HepG2 (cell line): ENCODE measurements around the gene DAPK1. TPM values are rescaled to one million over a fixed set of nuclear protein-coding genes. Genes with fewer than 3 reads are reported as not detected.
A peak's percentile ranks its signal among the peaks of the same experiment; 100 is the strongest.

ENCODE experiments used
- ATAD3A ChIP-seq: sonication (generic); formaldehyde crosslinking; IDR thresholded peaks from 2 replicates; pipeline ENCODE4 v1.4.0; 2020; ENCODE audit warnings: missing genetic modification reagents
- EZH2 ChIP-seq: conservative IDR thresholded peaks from 2 replicates; pipeline ENCODE4 v1.6.1; 2012; ENCODE audit warnings: mild to moderate bottlenecking, low read depth, low read length, moderate library complexity
- KDM2A ChIP-seq: sonication (generic); formaldehyde crosslinking; IDR thresholded peaks from 2 replicates; pipeline ENCODE4 v1.4.0; 2020; ENCODE audit warnings: low read depth, missing genetic modification reagents, borderline replicate concordance
- NCOR1 ChIP-seq: fragments of 200-600 bp; sonication (generic); IDR thresholded peaks from 2 replicates; pipeline ENCODE4 v1.7.0; 2017; ENCODE audit warnings: antibody characterized with exemption, low read length, borderline replicate concordance
- RFXANK ChIP-seq: IDR thresholded peaks from 2 replicates; pipeline ENCODE4 v1.6.1; 2016
- SAP130 ChIP-seq: IDR thresholded peaks from 2 replicates; pipeline ENCODE4 v1.6.1; 2016; ENCODE audit warnings: low read depth
- SOX6 ChIP-seq, 2 experiments: fragments of 450-650 bp in 1 of 2; sonication (generic) in 1 of 2; formaldehyde crosslinking in 1 of 2; IDR thresholded peaks; 2 replicates each; pipeline versions ENCODE4 v1.4.0 to v1.6.1; 2017 to 2020; ENCODE audit warnings: antibody characterized with exemption in 1 of 2, mild to moderate bottlenecking in 1 of 2, missing genetic modification reagents in 1 of 2
- ZNF331 ChIP-seq: sonication (generic); formaldehyde crosslinking; IDR thresholded peaks from 2 replicates; pipeline ENCODE4 v1.4.0; 2020; ENCODE audit warnings: missing genetic modification reagents
- ZNF703 ChIP-seq: sonication (generic); formaldehyde crosslinking; IDR thresholded peaks from 2 replicates; pipeline ENCODE4 v1.5.1; 2020; ENCODE audit warnings: missing genetic modification reagents, mild to moderate bottlenecking, moderate library complexity, borderline replicate concordance
- polyA plus RNA-seq, 8 experiments: library from polyadenylated mRNA; depleted of rRNA in 3 of 8; stranded (reverse) in 7 of 8; unstranded in 1 of 8; fragments of >200 nt; fragmentation: Illumina TruSeq in 4 of 8; extraction: Trizol in 4 of 8; gene quantifications; 2 replicates each; pipeline versions ENCODE4 v1.2.1 to v1.2.3, GENCODE V29; 2011 to 2016; ENCODE audit warnings: low read depth in 4 of 8, missing spikeins in 1 of 8, mixed read lengths in 1 of 8; ENCODE audit not compliant: insufficient read depth in 1 of 8
- total RNA-seq, 5 experiments: library from RNA; depleted of rRNA; stranded (reverse); fragments of >200 nt; fragmentation: Illumina TruSeq; extraction: Trizol; gene quantifications; 2 replicates each; pipeline ENCODE4 v1.2.3, GENCODE V29; 2016; ENCODE audit warnings: low read depth in 1 of 5
- TF ChIP-seq, protein P1 (sequence below): sonication (generic); formaldehyde crosslinking; IDR thresholded peaks from 2 replicates; pipeline ENCODE4 v1.4.0; 2020; ENCODE audit warnings: missing genetic modification reagents, borderline replicate concordance
- TF ChIP-seq, protein P2 (sequence below): IDR thresholded peaks from 2 replicates; pipeline ENCODE4 v1.6.1; 2016
- TF ChIP-seq, protein P3 (sequence below): IDR thresholded peaks from 2 replicates; pipeline ENCODE4 v1.6.1; 2016; ENCODE audit warnings: mild to moderate bottlenecking, missing biosample characterization, missing genetic modification reagents
- TF ChIP-seq, protein P4 (sequence below): sonication (generic); formaldehyde crosslinking; IDR thresholded peaks from 2 replicates; pipeline ENCODE4 v1.4.0; 2020; ENCODE audit warnings: missing genetic modification reagents, borderline replicate concordance
- TF ChIP-seq, protein P5 (sequence below): sonication (generic); formaldehyde crosslinking; conservative IDR thresholded peaks from 2 replicates; pipeline ENCODE4 v1.8.0; 2022; ENCODE audit warnings: missing genetic modification reagents

Gene DAPK1
- total and polyA plus RNA-seq, 2 of the 13 experiments (the other 11 are each of a cell fraction or from before 2014, with no cell fraction given) = 35.7 to 35.9 TPM

DNA sequence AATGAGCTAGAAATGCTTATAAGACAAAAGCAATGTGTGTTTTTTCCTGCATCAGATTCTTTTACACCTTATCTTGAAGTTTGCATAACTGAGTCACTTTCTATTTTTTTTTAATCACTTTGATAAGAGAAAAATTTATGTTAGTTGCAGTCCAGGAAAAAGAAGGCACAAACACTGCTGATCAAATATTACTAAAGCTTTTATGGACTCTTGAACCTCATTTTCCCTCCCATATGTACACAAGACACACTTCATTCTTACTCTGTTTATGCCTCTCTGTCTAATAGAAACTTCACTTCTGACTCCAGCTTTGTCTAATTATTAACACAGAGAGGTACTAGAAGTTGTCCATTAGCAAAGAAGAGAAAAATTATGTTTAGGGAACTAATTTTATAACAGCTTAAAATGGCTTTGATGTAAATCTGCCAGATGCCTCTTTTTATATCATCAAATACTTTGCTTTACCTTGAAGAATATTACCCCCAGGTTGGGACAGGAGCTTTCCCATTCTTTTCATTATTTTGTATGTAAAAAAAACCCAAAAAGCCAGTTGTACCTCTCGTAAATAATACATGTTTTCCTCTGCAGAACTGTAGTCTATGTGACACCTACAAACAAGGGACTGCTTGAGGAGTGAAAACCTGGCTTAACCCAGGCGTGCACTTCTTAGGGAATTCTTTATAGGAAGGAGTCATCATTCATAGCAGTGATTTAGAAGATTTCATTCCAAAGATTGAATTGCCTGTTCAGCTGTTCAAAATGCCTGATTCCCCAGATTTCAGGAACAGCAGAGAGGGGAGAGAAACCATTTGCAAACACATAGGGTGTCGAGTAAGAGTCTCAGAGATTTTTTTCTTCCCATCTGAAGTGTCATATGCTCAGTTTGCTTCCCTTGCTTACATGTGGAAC is 72.6 kb downstream of the DAPK1 start (continued):
- TF ChIP-seq, protein P1, sequence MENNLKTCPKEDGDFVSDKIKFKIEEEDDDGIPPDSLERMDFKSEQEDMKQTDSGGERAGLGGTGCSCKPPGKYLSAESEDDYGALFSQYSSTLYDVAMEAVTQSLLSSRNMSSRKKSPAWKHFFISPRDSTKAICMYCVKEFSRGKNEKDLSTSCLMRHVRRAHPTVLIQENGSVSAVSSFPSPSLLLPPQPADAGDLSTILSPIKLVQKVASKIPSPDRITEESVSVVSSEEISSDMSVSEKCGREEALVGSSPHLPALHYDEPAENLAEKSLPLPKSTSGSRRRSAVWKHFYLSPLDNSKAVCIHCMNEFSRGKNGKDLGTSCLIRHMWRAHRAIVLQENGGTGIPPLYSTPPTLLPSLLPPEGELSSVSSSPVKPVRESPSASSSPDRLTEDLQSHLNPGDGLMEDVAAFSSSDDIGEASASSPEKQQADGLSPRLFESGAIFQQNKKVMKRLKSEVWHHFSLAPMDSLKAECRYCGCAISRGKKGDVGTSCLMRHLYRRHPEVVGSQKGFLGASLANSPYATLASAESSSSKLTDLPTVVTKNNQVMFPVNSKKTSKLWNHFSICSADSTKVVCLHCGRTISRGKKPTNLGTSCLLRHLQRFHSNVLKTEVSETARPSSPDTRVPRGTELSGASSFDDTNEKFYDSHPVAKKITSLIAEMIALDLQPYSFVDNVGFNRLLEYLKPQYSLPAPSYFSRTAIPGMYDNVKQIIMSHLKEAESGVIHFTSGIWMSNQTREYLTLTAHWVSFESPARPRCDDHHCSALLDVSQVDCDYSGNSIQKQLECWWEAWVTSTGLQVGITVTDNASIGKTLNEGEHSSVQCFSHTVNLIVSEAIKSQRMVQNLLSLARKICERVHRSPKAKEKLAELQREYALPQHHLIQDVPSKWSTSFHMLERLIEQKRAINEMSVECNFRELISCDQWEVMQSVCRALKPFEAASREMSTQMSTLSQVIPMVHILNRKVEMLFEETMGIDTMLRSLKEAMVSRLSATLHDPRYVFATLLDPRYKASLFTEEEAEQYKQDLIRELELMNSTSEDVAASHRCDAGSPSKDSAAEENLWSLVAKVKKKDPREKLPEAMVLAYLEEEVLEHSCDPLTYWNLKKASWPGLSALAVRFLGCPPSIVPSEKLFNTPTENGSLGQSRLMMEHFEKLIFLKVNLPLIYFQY = no peak
- TF ChIP-seq, protein P2, sequence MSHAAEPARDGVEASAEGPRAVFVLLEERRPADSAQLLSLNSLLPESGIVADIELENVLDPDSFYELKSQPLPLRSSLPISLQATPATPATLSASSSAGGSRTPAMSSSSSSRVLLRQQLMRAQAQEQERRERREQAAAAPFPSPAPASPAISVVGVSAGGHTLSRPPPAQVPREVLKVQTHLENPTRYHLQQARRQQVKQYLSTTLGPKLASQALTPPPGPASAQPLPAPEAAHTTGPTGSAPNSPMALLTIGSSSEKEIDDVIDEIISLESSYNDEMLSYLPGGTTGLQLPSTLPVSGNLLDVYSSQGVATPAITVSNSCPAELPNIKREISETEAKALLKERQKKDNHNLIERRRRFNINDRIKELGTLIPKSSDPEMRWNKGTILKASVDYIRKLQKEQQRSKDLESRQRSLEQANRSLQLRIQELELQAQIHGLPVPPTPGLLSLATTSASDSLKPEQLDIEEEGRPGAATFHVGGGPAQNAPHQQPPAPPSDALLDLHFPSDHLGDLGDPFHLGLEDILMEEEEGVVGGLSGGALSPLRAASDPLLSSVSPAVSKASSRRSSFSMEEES (CRISPR knock-in tag) = no peak
- TF ChIP-seq SAP130 (CRISPR knock-in tag) (peak; percentile 61), ZNF331 (CRISPR knock-in tag) (peak; percentile 30; the same call in 1 of the 2 replicates), KDM2A (CRISPR knock-in tag) (no peak), EZH2 (no peak), SOX6 (IDR thresholded peaks at IDR 0.05) (no peak), SOX6 (CRISPR knock-in tag; IDR thresholded peaks at IDR 0.05) (peak; percentile 59; the same call in 1 of the 2 replicates), ATAD3A (CRISPR knock-in tag) (no peak), RFXANK (CRISPR knock-in tag) (no peak), ZNF703 (CRISPR knock-in tag) (no peak), NCOR1 (peak; percentile 93)
- TF ChIP-seq, protein P3, sequence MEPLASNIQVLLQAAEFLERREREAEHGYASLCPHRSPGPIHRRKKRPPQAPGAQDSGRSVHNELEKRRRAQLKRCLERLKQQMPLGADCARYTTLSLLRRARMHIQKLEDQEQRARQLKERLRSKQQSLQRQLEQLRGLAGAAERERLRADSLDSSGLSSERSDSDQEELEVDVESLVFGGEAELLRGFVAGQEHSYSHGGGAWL = no peak
- TF ChIP-seq, protein P4, sequence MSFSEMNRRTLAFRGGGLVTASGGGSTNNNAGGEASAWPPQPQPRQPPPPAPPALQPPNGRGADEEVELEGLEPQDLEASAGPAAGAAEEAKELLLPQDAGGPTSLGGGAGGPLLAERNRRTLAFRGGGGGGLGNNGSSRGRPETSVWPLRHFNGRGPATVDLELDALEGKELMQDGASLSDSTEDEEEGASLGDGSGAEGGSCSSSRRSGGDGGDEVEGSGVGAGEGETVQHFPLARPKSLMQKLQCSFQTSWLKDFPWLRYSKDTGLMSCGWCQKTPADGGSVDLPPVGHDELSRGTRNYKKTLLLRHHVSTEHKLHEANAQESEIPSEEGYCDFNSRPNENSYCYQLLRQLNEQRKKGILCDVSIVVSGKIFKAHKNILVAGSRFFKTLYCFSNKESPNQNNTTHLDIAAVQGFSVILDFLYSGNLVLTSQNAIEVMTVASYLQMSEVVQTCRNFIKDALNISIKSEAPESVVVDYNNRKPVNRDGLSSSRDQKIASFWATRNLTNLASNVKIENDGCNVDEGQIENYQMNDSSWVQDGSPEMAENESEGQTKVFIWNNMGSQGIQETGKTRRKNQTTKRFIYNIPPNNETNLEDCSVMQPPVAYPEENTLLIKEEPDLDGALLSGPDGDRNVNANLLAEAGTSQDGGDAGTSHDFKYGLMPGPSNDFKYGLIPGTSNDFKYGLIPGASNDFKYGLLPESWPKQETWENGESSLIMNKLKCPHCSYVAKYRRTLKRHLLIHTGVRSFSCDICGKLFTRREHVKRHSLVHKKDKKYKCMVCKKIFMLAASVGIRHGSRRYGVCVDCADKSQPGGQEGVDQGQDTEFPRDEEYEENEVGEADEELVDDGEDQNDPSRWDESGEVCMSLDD (CRISPR knock-in tag) = 0 out of 2 replicates have a peak, but pooled peaks have one; percentile 14
- TF ChIP-seq, protein P5, sequence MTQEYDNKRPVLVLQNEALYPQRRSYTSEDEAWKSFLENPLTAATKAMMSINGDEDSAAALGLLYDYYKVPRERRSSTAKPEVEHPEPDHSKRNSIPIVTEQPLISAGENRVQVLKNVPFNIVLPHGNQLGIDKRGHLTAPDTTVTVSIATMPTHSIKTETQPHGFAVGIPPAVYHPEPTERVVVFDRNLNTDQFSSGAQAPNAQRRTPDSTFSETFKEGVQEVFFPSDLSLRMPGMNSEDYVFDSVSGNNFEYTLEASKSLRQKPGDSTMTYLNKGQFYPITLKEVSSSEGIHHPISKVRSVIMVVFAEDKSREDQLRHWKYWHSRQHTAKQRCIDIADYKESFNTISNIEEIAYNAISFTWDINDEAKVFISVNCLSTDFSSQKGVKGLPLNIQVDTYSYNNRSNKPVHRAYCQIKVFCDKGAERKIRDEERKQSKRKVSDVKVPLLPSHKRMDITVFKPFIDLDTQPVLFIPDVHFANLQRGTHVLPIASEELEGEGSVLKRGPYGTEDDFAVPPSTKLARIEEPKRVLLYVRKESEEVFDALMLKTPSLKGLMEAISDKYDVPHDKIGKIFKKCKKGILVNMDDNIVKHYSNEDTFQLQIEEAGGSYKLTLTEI (CRISPR knock-in tag) = no peak
